Measurements from ENCODE around the gene ONECUT1.

The ONECUT1 gene

DNA sequence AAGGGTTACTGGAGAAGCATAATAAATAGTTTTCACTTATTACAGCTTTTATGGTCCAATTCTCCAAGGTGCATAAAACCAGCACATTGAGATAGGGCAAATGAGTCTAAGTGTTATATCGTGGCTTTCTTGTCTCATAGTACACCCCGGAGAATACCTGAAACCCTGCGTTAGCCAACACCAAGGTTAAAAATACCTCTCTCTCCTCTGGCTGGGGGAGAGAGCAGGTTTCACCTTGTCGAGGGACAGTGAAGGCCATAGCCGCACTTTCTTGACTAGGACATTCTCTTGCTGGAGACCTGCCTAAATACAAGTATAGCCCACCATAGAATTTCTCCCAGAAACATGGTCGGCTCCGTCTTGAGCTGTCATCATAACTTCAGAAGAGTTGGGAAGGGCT, 59.5 kb downstream of the ONECUT1 start:
- no peak for DNase-seq

- peak; percentile 20 for DNase-seq
Observed at GRCh38 chr15:52730173-52730572, 60.0 kb downstream of the ONECUT1 start.

- no peak for DNase-seq
Observed at GRCh38 chr15:52728899-52729298, 61.2 kb downstream of the ONECUT1 start.

- DNase-seq: no peak
Observed at GRCh38 chr15:52727815-52728214, 62.3 kb downstream of the ONECUT1 start.

DNA sequence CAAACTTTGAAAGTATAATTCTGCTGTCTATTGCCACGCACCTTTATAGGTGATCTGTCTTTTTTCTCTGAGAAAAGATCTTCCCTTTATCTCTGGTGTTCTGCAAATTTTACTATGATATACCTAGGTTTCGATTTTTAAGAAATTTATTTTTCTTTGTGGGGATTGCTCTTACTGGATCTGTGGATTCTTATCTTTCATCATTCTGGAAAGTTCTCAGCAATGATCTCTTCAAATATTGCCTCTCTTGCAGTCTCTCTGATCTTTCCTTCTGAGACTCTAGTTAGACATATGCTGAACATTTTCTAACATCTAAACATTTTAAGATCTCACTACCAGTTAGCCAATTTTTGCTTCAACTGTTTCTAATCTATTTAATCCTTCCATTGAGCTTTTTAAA, 63.9 kb downstream of the ONECUT1 start:
- no peak for DNase-seq

GRCh38 chr15:52718551-52718950, 71.6 kb downstream of the ONECUT1 start:
- DNase-seq: no peak

GRCh38 chr15:52717924-52718323, 72.2 kb downstream of the ONECUT1 start:
- no peak for DNase-seq

- no peak for DNase-seq
Observed at GRCh38 chr15:52717481-52717880, 72.7 kb downstream of the ONECUT1 start.

DNA sequence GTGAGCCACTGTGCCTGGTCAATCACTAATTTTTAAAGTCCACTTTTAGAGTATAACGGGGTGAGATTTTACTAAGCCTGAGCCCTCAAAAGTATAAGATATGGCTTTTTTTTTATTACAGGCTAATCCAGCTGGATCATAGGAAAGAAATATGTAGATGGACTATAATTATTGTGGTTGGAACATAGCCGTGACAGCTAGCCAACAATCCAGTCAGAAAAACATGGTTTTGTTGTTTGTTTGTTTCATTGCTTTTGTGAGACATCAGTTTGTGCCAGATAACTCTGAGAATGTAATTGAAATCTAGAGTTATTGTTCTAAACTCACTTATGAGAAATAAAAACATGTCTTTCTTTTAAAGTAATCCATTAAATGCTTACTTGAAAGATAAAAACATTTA, 73.6 kb downstream of the ONECUT1 start:
- DNase-seq: no peak

DNA sequence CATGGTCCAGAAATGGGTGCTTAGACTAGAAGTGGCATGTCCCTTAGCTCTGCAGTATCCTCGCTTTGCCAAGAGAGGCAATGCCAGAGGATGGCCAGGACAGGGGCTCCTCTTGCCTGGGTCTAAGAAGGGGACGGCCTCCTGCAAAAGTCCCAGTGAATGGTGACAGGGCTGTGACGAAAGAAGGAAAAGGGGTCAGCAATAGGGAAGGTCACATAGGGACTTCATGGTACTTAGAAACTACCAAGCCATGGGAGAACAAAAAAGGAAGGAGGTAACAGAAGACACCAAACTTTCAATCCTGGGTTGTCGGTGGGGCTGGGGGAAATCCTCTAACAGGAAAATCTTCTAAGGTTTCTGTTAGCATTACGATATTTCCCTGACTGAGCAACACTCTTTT, 74.7 kb downstream of the ONECUT1 start:
- DNase-seq: no peak

GRCh38 chr15:52714968-52715367, 75.2 kb downstream of the ONECUT1 start:
- no peak for DNase-seq

GRCh38 chr15:52710708-52711389, 79.3 kb downstream of the ONECUT1 start:
- no peak for DNase-seq

DNA sequence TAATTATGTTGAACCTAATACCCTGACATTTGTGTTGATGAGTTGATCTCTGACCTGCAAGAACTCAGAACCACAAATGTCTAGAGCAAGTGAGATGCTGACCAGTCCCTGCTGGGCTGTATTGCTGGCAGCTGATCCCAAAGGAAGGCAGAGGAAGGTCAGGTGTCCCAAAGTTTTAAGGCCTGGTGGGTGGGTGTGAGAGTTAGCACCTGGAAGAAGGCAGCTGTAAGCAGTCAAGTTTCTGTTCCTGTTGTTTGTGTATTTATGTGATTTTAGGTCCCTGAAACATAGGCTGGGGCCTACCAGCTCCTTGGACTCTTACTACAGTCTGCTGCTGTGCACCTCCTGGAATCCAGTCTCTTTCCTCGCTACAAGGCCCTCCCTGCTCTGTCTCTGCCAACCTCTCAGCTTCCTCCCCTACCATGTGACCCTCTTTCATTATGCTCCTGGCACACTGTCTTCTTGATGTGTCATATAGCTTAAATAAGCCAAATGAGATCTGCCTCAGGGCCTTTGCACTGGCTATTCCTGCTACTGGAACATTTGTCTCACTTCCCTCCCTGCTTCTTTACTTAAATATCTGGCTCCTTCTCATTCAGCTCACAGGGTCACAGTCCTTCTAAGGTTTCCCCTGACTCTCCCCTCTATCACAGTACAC, 80.0 kb downstream of the ONECUT1 start:
- DNase-seq: no peak

DNA sequence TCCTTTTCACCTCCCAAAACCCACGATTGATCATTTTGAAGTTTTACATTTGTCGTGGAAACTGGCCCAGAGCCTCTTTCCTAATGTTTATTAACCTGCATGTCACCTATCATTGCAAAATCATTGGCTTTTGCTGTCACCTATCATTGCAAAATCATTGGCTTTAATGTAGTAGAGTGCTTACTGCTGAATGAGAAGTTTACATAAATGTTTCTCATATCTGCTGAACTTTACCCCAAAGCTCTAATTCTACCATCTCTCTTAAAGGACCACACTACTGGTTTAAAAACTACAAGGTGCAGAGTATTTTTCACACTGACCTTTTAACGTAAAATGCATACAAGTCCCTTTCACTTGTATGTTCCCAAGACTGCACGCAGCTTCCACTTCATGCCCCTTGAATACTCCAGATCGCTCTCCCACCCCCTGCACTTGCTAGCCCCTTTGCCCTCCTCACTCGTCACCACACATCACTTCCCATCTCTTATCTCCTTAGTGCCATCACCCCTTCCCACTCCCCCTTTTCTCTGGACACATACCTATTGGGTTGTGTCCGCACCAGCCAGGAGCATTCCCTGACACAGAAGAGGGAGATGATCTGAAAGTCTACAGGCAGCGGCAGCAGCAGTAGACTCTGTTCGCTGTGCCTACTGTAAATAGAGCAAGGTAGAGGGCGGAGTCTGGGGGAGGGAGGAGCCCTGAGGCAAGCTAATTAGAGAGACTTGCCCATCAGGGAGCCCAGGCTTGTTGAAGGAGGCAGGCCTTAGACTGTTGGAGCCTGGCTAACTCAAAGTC, 80.8 kb downstream of the ONECUT1 start:
- DNase-seq: no peak
